Measurements from ENCODE around the gene PROX2.

DNA sequence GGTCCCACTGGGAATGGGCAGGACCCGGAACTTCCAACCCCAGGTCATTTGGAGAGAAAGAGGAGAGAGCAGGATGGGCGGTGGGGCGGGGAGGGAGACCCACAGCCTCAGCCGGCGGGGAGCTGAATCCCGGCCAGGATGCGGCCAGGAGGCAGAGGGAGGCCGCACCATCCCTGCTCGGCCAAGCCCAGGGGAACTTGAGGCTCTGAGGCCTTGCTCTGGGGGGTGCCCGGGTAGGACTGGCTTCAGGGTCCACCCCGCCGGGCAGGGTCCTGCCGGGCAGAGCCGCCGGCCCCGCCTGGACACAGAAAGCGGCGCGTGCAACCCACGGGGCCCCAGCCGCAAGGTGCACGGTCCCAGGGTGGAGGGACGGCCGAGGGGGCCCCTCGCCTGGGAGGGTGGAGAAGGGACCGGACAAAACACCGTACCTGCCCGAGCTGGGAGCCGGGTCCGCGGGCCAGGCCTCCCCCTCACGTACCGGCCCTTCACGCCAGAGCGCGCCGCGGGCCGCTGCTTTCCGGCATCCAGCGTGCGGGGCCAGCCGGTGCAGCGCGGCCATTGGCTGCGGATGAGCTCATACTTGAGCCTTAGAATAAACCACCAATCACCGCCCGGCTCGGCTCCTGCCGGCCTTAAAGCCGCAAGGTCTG lies 46.9 kb upstream of the PROX2 start, which contains the start of gene RPS6KL1:
- TF ChIP-seq TAF1 (IDR thresholded peaks at IDR 0.05; ENCODE audit: low read depth, low read length) (no peak), POLR2A (IDR thresholded peaks at IDR 0.05; ENCODE audit: low read depth, low read length) (no peak), PAX5 (IDR thresholded peaks at IDR 0.05; ENCODE audit: insufficient read depth, low read length, severe bottlenecking) (no peak), POLR2AphosphoS5 (IDR thresholded peaks at IDR 0.05; ENCODE audit: low read depth, low read length) (no peak)

All from GM12891 (cell line).